Hematopoietic multipotent progenitor cell (in vitro differentiated cells): ENCODE measurements around the gene NCEH1. TPM values are rescaled to one million over a fixed set of nuclear protein-coding genes. Genes with fewer than 3 reads are reported as not detected.
"Not testable (repeated sequence)": the region's sequence is repeated elsewhere in the genome, so short reads cannot be mapped to it uniquely, and the experiment has no call there.

Experiments
- DNase-seq, 3 donors: peaks; one replicate each; pipeline ENCODE4 v3.0.0-alpha.2; 2011 to 2015; ENCODE audit warnings: low read depth in 2 of 3, low spot score in 2 of 3
- total RNA-seq: library from RNA; depleted of rRNA; stranded (reverse); fragments of >200 nt; gene quantifications from one replicate; pipeline ENCODE4 v1.2.3, GENCODE V29; 2012

NCEH1 gene
- total RNA-seq, 1 donor = 3.2 TPM

- DNase-seq = peak in 1 of 3 donors; percentile 27
Measured at GRCh38 chr3:172616031-172616461, 94.8 kb downstream of the NCEH1 start.

DNA sequence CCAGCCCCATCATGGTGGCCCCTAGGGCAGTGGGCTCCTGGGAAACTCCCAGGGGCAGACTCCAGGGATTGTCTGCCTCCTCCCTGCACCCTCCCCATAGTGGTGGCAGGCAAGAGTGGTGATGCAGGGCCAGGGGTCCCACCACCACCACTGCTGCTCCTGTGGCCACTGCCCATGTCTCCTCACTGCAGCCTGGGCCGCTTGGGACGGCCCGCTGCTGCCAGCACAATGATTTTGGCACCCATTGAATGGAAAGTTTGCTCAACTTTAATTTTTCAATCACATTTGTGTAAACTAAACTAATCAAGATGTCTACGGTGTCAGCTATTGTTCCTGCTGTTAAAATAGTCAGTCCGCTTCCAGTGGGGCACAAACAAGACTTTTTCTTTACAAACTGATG lies 95.6 kb downstream of the NCEH1 start:
- DNase-seq = no peak

- no peak for DNase-seq
Measured at GRCh38 chr3:172614340-172615274, 96.3 kb downstream of the NCEH1 start.

DNA sequence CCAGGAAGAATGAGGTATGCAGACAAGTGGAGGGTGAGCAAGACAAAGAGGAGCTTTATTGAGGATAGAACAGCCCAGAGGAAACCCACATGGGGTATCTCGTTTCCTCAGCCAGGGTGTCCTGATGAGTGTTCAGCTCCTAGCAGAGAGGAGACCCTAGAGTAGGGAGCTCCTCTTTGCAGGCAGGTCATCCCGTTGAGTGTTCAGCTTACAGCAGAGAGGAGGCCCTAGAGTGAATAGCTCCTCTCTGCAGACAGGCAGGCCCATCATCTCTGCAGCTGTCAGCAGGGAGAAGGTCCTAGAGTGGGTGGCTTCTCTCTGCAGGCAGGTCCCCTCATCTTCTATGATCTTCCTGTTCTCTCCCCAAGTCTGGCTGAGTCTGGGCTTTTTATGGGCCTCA lies 97.0 kb downstream of the NCEH1 start:
- no peak for DNase-seq

GRCh38 chr3:172612871-172613678 lies 97.8 kb downstream of the NCEH1 start:
- DNase-seq = no peak

DNA sequence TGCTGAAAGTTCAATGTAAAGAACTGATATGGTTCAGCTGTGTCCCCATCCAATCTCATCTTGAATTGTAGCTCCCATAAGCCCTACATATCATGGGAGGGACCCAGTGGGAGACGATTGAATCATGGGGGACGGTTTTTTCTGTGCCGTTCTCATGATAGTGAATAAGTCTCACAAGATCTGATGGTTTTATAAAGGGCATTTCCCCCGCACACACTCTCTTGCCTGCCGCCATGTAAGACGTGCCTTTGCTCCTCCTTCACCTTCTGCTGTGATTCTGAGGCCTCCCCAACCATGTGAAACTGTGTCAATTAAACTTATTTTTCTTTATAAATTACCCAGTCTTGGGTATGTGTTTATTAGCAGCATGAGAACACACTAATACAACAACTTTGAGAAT lies 101.1 kb downstream of the NCEH1 start:
- no peak for DNase-seq

DNA sequence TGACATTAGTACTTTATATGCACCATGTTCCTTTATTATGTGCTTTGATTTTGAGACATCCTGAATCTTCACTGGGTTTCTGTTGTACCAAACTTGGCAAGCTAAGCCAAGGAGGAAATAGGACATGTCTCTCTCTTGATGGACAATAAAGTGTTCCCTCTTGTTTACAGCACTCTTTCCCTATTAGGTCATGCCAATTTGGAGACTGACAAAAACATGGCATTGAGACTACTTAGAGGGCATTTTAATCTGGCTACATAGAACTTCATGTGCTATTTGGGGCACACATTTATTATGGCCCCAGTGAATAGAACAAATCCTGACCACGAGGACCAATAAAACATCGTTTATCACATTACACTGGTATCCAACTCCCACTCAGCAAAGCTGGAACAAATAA lies 102.3 kb downstream of the NCEH1 start:
- no peak for DNase-seq

DNA sequence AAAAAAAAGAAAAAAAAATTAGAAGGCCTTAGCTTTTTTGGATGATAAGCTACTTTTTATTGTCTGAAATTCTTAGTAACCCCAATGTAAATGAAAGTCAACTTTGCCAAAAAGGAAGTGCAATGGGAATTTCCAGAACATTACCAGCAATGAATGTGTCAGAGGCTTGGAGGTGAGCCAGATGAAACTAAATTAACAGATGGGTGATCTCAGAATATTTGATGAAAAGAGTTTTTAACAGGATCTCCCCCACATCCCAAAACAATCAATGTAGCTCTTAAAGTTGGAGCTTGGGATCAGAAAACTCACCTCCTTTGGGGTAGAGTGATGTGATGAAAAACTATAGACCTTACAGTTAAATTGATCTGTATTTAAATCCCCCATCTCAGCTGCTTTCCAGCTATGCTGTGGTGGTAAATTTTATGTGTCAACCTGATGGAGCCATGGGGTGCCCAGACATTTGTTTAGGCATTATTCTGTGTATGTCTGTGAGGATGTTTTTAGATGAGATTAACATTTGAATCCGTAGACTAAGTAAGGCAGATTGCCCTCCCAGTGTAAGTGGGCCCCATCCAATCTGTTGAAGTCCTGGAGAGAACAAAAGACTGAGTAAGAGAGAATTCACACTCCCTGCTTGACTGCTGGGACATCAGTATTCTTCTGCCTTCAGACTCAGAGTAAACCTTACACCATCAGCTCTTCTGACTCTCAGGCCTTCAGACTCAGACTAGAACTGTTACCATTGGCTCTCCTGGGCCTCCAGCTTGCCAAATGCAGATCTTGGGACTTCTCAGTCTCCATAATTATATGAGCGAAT lies 103.4 kb downstream of the NCEH1 start:
- DNase-seq = peak in 2 of 3 donors; percentile 70 to 76

- no peak for DNase-seq
Measured at GRCh38 chr3:172606021-172606420, 104.8 kb downstream of the NCEH1 start.

- DNase-seq = no peak
Measured at GRCh38 chr3:172604895-172605646, 105.8 kb downstream of the NCEH1 start.

- no peak for DNase-seq
Measured at GRCh38 chr3:172601066-172601832, 109.6 kb downstream of the NCEH1 start.

GRCh38 chr3:172600644-172601065 lies 110.2 kb downstream of the NCEH1 start:
- DNase-seq = no peak

DNA sequence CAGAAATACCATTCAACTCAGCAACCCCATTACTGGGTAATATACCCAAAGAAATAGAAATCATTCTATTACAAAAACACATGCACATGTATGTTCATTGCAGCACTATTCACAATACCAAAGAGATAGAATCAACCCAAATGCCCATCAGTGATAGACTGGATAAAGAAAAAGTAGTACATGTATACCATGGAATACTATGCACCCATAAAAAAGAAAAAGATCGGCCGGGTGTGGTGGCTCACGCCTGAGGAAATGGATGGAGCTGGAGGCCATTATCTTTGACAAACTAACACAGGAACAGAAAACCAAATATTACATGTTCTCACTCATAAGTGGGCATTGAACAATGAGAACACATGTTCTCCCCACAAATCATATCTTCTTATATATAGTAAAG lies 112.0 kb downstream of the NCEH1 start:
- DNase-seq = no peak

DNA sequence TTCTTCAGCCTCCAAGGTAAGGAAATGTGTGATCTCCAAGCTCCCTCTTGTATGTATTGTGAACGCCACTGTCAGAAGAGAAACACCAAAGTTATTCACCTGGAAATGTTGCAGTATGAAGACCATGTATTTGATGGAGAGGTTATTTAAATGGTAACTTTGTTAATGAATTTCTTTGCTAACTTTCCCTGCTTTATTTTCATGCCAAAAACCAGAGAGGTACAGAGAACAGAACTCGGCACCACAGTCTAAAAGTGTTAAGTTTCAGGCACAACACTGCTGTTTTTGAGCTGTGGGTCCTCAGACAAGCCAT lies 114.5 kb downstream of the NCEH1 start:
- no peak for DNase-seq

DNA sequence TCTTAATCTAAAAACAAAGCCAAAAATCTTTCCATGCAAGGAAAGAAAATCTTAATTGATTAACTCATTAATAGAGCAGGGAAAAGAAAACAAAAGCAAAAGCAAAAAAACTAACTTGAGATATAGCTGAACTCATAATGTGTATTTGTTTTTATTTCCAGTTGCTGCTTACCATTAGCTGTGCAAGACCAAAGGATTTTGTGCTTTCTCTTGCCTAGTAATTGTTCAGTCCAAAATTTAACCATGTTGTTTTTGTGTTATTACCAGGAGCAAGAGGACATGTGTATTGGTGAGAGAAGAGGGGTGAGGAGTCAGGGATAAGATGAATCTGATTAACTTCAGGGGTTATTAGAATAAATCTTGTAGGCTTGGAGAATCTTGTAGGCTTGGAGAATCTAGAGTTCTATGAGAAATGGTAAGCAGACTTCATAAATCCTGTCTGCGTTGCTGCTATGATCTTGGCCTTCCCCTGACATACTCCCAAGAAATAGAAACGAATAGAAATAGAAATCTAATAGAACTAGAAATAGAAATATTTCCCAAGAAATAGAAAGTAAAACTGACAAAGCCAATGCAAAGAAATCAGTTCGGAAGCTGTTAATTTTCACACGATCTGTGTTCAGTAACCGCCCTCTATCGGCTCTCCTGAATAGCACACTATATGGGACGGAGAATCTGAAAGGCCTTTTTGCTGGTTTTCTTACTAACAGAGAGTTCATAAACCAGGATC lies 115.0 kb downstream of the NCEH1 start:
- peak in 2 of 3 donors; percentile 63 to 82 for DNase-seq

DNA sequence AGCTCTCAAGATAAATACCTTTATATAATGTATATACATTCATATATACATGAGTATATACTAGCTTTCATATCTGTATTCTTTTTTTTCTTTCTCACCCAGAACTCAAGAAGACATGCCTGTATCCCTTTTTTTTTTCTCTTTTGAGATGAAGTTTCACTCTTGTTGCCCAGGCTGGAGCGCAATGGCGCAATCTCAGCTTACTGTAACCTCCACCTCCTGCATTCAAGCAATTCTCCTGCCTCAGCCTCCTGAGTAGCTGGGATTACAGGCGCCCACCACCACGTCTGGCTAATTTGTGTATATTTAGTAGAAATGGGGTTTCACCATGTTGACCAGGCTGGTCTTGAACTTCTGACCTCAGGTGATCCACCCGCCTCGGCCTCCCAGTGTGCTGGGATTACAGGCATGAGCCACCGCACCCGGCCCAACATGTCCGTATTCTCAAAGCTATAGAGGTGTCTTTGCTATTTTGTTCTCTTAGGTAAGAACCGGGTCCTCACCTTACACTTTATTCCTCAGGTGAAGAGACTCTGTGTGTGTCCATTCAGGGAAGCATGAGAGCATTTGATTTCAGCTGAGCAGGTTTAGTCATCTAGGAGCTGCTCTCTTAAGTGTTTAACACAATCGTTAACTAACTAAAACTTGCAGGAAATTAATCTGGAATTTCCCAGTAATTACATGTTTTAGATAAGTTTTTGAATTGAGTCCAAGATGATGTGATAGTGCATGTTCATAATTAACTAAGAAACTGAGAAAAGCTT lies 115.8 kb downstream of the NCEH1 start:
- DNase-seq = not testable (repeated sequence)

- DNase-seq = no peak
Measured at GRCh38 chr3:172592898-172593669, 117.8 kb downstream of the NCEH1 start.
